Tibial nerve (tissue), 4 donors: ENCODE measurements around the gene MATN1.

Source experiments
- EP300 ChIP-seq, 2 donors: sonication (generic); formaldehyde crosslinking; IDR thresholded peaks; one replicate each; pipeline ENCODE4 v1.6.1; 2017; ENCODE audit warnings: antibody characterized with exemption in 2 of 2, mild to moderate bottlenecking in 1 of 2
- TF ChIP-seq, protein P1 (sequence below), 5 experiments: fragments of 200-600 bp in 3 of 5; fragments of 450-650 bp in 2 of 5; sonication (generic) in 3 of 5; IDR thresholded peaks; one replicate each; pipeline ENCODE4 v1.5.1; 2016 to 2019; ENCODE audit warnings: antibody characterized with exemption in 5 of 5, mild to moderate bottlenecking in 3 of 5, moderate library complexity in 2 of 5

DNA sequence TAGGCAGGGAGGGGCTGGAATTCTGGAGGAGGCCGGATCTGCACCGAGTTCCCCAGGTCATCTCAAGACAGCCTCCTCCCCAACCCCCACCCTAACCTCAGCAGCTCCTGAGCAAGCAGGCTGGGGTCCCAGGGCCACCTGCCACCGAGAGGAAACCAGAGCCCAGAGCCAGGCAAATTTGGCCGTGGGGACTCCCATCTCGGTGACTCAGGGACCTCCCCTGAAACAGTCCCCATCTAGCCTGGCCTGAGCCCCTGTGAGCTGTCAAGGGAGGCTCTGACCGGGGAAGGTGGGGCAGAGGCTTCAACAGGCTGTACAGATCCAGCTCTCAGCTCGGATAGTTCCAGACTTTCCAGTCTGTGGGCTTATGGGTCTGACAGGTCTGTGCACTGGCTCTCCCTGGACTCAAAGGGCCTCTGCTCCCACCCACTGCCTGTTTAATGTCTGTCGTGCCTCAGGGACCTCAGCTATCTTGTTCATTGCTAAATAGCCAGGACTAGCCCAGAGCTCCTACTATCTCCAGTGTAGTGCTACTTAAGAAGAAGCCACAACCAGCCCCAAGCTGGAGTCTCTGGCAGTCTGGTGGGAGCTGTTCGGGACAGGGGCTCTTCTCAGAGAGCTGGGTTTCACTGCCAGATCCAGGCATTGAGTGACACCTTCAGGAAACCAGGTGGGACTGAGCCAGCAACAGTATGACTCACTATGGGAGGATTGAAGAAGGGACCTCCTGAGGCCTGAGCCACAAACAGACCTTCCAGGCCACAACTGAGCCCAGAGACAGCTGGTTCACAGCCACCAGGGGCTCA, 25.6 kb downstream of the MATN1 start:
- TF ChIP-seq, protein P1, sequence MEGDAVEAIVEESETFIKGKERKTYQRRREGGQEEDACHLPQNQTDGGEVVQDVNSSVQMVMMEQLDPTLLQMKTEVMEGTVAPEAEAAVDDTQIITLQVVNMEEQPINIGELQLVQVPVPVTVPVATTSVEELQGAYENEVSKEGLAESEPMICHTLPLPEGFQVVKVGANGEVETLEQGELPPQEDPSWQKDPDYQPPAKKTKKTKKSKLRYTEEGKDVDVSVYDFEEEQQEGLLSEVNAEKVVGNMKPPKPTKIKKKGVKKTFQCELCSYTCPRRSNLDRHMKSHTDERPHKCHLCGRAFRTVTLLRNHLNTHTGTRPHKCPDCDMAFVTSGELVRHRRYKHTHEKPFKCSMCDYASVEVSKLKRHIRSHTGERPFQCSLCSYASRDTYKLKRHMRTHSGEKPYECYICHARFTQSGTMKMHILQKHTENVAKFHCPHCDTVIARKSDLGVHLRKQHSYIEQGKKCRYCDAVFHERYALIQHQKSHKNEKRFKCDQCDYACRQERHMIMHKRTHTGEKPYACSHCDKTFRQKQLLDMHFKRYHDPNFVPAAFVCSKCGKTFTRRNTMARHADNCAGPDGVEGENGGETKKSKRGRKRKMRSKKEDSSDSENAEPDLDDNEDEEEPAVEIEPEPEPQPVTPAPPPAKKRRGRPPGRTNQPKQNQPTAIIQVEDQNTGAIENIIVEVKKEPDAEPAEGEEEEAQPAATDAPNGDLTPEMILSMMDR (IDR thresholded peaks at IDR 0.05) = no peak
- no peak for TF ChIP-seq EP300 (IDR thresholded peaks at IDR 0.05)
